ENCODE results near the gene DGCR2.

GRCh38 chr22:19045094-19045493 lies 77.1 kb downstream of the DGCR2 start:
- TF ChIP-seq CTCF (IDR thresholded peaks at IDR 0.05) (no peak), POLR2A (IDR thresholded peaks at IDR 0.05) (no peak)
